GM13976 (cell line): ENCODE results near the gene OCIAD1.
"Not testable (repeated sequence)": the region's sequence is repeated elsewhere in the genome, so short reads cannot be mapped to it uniquely, and the experiment has no call there.

Experiments used
- DNase-seq: peaks from one replicate; pipeline ENCODE4 v3.0.0; 2012; ENCODE audit warnings: low spot score
- in situ Hi-C: fragments of 300-500 bp; cut with MboI; formaldehyde crosslinking; loops from one replicate; pipeline ENCODE4 v1.12.0; 2022; ENCODE audit warnings: low sequenced_read_pairs, mixed read lengths, inconsistent platforms; ENCODE audit not compliant: unreplicated experiment
- TF ChIP-seq, protein P1 (sequence below): IDR thresholded peaks from 2 replicates; pipeline ENCODE4 v1.5.1; 2012; ENCODE audit warnings: borderline replicate concordance, mild to moderate bottlenecking; ENCODE audit not compliant: insufficient read depth; ENCODE audit errors: extremely low read depth, missing control alignments, control extremely low read depth

Gene OCIAD1

DNA sequence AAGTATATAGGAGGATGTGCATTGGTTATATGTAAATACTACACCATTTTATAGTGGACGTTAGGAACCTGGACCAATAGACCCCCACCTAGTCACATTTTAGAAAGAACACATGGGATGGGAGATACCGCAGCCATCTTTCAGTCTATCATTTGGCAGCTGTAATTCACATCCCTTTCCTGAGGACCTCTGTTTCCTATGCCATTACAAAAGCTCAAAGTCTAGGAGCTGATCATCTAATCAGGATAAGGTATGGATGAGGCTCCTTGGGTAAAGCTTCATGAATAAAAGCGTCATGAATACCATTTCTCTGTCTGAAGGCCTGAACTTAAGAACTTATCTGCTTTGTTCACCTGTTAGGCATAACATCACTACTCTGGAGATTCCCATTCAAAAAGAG lies 31.1 kb downstream of the OCIAD1 start:
- DNase-seq, result no peak
- TF ChIP-seq, protein P1, sequence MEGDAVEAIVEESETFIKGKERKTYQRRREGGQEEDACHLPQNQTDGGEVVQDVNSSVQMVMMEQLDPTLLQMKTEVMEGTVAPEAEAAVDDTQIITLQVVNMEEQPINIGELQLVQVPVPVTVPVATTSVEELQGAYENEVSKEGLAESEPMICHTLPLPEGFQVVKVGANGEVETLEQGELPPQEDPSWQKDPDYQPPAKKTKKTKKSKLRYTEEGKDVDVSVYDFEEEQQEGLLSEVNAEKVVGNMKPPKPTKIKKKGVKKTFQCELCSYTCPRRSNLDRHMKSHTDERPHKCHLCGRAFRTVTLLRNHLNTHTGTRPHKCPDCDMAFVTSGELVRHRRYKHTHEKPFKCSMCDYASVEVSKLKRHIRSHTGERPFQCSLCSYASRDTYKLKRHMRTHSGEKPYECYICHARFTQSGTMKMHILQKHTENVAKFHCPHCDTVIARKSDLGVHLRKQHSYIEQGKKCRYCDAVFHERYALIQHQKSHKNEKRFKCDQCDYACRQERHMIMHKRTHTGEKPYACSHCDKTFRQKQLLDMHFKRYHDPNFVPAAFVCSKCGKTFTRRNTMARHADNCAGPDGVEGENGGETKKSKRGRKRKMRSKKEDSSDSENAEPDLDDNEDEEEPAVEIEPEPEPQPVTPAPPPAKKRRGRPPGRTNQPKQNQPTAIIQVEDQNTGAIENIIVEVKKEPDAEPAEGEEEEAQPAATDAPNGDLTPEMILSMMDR, result no peak
- in situ Hi-C loops, result no loop called here

DNA sequence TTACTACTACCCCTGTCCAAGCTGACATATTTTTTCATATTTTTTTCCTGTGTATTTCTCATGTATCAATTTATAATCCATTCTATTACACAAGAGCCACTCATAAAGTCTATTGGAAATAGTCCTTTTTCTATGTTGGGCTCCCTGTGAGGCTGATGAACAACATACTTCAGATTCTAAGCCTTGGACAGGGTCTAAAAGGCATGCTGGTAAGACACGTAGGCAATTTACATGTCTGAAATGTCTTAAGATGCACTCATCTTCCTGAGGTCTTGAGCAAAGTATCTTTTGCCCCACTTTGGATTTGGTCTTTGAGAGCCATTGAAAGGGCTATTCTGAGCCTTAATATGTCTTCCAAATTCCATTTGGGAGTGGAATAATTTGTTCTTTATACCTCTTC lies 31.8 kb downstream of the OCIAD1 start:
- DNase-seq, result no peak
- in situ Hi-C loops, result no loop called here
- TF ChIP-seq, protein P1, result no peak

DNA sequence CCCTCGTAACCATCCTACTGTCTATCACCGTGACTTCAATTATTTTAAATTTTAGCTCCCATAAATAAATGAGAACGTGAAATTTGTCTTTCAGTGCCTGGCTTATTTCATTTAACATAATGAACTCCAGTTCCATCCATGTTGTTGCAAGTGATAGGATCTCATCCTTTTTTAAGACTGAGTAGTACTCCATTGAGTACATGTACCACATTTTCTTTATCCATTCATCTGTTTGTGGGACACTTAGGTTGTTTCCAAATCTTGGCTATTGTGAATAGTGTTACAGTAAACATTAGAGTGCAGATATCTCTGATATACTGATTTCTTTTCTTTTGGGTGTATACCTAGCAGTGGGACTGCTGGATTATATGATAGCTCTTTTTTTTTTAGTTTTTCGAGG lies 32.8 kb downstream of the OCIAD1 start:
- TF ChIP-seq, protein P1, result no peak
- in situ Hi-C loops, result no loop called here
- no peak for DNase-seq

DNA sequence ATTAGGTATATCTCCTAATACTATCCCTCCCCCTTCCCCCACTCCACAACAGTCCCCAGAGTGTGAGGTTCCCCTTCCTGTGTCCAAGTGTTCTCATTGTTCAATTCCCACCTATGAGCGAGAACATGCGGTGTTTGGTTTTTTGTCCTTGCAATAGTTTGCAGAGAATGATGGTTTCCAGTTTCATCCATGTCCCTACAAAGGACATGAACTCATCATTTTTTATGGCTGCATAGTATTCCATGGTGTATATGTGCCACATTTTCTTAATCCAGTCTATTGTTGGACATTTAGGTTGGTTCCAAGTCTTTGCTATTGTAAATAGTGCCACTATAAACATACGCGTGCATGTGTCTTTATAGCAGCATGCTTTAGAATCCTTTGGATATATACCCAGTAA lies 33.8 kb downstream of the OCIAD1 start:
- DNase-seq, in situ Hi-C loops: not testable (repeated sequence)

DNA sequence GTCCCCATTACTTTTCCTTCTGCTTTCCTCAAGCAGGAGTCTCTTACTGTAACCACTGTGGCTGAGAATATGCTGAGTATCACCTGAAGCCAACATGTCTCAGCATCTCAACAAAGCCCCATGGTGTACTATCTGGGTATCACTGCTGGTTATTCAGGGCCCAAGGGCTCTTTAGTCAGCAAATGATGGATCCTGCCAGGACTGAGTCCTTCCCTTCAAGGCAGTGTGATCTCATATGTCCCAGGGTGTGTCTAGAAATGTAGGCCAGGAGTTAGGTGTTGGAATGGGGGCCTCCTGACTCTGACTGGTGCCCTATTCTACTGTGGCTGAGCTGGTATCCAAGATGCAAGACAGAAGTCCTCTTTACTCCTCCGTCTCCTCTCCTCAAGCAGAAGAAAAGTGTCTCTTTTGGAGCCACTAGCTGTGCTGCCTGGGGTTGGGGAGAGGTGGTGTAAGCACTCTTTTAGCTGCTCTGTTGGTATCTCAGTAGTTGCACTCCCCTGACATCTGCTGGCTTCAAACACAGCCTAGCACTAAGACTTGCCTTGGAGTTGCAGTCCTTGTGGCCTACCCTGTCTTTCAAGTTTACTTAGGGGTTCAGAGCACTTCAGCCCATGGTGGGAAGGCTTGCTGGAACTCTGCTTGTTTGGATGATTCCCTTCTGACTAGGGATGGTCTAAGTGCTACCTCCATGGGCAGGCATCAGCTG lies 47.1 kb downstream of the OCIAD1 start:
- in situ Hi-C loops, result no loop called here
- DNase-seq, result no peak
- TF ChIP-seq, protein P1, result no peak

DNA sequence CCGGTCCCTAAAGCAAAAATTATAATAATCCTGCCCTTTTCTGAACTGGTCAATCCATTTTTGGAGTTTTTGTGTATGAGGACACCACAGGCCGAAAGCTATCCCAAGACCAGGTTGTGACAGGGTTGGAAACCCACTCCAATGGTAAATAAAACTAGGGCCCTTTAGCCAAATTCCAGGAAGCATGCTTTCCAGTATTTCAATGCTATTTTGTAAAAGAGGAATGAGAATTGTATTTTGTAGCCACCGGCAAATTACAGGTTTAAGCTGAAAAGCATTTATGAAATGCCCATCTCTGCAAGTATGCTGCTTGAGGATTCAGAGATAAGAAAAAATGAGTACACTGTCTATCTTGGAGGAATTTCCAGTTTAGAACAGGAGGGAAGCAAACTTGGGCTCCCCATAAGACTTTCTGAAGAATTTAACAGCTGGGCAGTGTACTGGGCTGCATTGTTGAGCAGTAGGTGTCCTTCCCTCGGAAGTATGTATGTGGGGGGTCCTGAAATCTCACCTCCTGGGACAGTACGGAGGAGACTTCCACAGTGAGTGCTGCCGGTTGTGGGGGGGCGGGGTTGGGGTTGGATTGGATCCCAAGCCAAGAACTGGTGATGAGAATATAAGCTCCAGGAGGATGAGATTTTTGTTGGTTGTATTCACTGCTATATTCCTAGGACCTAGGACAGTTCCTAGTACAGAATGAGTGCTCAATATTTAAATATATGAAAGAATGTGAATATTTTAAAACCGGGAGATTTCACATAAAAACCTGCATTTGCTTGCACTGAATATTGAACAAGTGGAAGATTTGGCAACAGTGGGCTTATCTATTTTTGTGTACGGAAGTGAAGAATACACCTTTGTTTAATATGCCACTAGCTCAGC lies 48.9 kb downstream of the OCIAD1 start:
- TF ChIP-seq, protein P1, result no peak
- no peak for DNase-seq
- in situ Hi-C loops, result no loop called here

DNA sequence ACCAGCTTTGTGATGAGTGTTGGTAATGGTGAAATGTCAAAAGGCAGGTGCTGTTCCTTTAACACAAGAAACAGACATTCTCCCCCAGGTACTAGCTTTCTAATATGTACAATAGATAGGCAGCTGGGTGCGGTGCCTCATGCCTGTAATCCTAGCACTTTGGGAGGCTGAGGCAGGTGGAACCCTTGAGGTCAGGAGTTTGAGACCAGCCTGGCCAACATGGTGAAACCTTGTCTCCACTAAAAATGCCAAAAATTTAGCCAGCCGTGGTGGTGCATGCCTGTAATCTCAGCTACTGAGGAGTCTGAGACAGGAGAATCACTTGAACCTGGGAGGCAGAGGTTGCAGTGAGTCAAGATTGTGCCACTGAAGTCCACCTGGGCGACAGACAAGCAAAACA lies 50.8 kb downstream of the OCIAD1 start:
- DNase-seq, in situ Hi-C loops: not testable (repeated sequence)

DNA sequence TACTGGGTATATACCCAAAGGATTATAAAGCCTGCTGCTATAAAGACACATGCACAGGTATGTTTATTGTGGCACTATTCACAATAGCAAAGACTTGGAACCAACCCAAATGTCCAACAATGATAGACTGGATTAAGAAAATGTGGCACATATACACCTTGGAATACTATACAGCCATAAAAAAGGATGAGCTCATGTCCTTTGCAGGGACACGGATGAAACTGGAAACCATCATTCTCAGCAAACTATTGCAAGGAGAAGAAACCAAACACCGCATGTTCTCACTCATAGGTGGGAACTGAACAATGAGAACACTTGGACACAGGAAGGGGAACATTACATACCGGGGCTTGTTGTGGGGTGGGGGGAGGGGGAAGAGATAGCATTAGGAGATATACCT lies 58.9 kb downstream of the OCIAD1 start:
- in situ Hi-C loops, DNase-seq: not testable (repeated sequence)
